Lower leg skin (tissue), 4 donors: ENCODE data around the gene ADGRG2. TPM values are rescaled to one million over a fixed set of nuclear protein-coding genes. Genes with fewer than 3 reads are reported as not detected.

Experiments used
- DNase-seq, 2 donors: peaks; one replicate each; pipeline ENCODE4 v3.0.0-alpha.2; 2019; ENCODE audit warnings: low spot score in 2 of 2
- H3K4me3 ChIP-seq: fragments of 200-600 bp; sonication (generic); 2 replicates; pipeline ENCODE4 v1.5.1; 2017; ENCODE audit warnings: mild to moderate bottlenecking, low read depth; ENCODE audit not compliant: poor library complexity, severe bottlenecking
- POLR2A ChIP-seq, 2 donors: fragments of 450-650 bp; IDR thresholded peaks; one replicate each; pipeline ENCODE4 v1.6.1; 2016 to 2017; ENCODE audit warnings: antibody characterized with exemption in 2 of 2, mild to moderate bottlenecking in 1 of 2, moderate library complexity in 1 of 2
- WGBS, 2 donors: methylation state at CpG; one replicate each; pipeline ENCODE4 v1.1.5; 2018; 5-methylcytosine and 5-hydroxymethylcytosine counted together
- intact Hi-C: fragments of 100-400 bp; cut with DNase I; formaldehyde crosslinking; loops from one replicate; pipeline ENCODE4 v1.15.0; 2023; ENCODE audit warnings: low total_unique reads
- total RNA-seq, 4 donors: library from RNA; depleted of rRNA; stranded (reverse); fragments of >200 nt; gene quantifications; one replicate each; pipeline ENCODE4 v1.1.0, GENCODE V29; 2016
- TF ChIP-seq, protein P1 (sequence below), 3 donors: fragments of 450-650 bp; IDR thresholded peaks; one replicate each; pipeline ENCODE4 v1.5.1; 2016; ENCODE audit warnings: antibody characterized with exemption in 3 of 3, mild to moderate bottlenecking in 3 of 3, moderate library complexity in 2 of 3

Gene ADGRG2
- total RNA-seq, 4 donors from 2014 or later, result 0.47 to 0.62 (median 0.56) TPM

DNA sequence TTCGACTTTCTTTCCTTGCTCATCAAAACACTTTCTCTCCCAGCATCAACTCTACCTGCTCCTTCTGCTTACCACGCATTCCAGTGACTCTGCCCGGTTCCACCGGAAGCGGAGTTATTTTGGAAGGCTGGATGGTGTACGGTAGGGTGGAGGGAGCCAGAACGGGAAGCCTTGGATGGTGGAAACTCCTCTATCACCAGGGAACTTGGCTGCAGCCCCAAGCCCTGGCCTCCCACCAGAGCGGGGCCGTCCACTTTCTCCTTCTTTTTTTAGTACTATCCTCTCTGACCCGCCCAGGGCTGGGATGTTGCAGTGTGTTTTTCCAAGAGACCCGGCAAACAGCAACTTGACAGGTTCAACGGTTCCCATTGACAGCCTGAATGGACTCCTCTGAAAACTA lies 27.6 kb downstream of the ADGRG2 start:
- TF ChIP-seq POLR2A (IDR thresholded peaks at IDR 0.05), result no peak
- TF ChIP-seq, protein P1, sequence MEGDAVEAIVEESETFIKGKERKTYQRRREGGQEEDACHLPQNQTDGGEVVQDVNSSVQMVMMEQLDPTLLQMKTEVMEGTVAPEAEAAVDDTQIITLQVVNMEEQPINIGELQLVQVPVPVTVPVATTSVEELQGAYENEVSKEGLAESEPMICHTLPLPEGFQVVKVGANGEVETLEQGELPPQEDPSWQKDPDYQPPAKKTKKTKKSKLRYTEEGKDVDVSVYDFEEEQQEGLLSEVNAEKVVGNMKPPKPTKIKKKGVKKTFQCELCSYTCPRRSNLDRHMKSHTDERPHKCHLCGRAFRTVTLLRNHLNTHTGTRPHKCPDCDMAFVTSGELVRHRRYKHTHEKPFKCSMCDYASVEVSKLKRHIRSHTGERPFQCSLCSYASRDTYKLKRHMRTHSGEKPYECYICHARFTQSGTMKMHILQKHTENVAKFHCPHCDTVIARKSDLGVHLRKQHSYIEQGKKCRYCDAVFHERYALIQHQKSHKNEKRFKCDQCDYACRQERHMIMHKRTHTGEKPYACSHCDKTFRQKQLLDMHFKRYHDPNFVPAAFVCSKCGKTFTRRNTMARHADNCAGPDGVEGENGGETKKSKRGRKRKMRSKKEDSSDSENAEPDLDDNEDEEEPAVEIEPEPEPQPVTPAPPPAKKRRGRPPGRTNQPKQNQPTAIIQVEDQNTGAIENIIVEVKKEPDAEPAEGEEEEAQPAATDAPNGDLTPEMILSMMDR (IDR thresholded peaks at IDR 0.05), result no peak
- intact Hi-C loops, result no loop called here
- no peak for DNase-seq
- WGBS, 2 donors, result 75 to 80% methylated on average over 12 of the region's 12 CpGs
- no peak overlapping the region for H3K4me3 ChIP-seq

DNA sequence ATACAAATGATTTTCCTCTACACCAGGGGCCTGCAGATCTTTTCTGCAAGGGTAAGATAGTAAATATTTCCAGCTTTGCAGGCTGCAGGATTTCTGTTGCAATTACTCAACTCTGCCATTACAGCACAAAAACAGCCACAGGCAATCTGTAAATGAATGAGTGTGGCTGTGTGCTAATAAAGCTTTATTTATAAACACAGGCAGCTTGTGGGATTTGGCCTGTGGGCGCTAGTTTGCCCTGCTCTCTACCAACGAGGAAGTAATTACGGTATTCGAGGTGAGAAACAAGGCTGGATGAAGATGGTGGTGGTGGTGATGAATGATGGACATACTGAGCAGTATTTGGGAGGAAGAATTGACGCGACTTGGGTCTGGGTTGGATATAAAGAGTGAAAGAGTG lies 30.7 kb downstream of the ADGRG2 start:
- intact Hi-C loops, result no loop called here
- H3K4me3 ChIP-seq, result no peak overlapping the region
- TF ChIP-seq POLR2A (IDR thresholded peaks at IDR 0.05), result no peak
- TF ChIP-seq, protein P1 (IDR thresholded peaks at IDR 0.05), result no peak
- DNase-seq, result no peak
- WGBS, 2 donors, result 87 to 90% methylated on average over 6 of the region's 6 CpGs

DNA sequence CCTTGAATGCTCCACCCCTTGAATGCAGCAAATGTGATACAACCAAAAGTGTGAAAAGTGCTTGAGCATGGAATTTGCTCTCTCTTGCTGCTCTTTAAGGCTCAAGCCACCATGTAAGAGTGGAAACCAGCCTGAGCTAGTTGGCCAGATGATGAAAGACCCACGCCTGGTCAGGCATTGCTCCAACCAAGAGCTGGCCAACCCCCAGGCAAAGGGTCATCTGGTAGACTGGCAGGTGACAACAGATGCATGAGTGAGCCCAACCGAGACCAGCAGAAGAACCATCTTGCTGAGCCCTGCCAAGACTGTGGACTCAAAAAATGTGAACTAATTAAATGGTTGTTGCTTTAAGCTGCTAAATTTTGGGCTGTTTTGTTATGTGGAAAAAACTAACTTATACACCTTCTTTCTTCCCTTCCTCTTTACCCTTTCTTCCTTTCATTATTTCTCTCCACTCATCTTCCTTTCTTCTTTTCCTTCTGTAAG lies 32.7 kb downstream of the ADGRG2 start:
- DNase-seq, result no peak
- intact Hi-C loops, result no loop called here
- WGBS, 2 donors, result 76 to 93% methylated on average over 2 of the region's 2 CpGs
- TF ChIP-seq, protein P1 (IDR thresholded peaks at IDR 0.05), result no peak
- no peak for TF ChIP-seq POLR2A (IDR thresholded peaks at IDR 0.05)
- no peak overlapping the region for H3K4me3 ChIP-seq

DNA sequence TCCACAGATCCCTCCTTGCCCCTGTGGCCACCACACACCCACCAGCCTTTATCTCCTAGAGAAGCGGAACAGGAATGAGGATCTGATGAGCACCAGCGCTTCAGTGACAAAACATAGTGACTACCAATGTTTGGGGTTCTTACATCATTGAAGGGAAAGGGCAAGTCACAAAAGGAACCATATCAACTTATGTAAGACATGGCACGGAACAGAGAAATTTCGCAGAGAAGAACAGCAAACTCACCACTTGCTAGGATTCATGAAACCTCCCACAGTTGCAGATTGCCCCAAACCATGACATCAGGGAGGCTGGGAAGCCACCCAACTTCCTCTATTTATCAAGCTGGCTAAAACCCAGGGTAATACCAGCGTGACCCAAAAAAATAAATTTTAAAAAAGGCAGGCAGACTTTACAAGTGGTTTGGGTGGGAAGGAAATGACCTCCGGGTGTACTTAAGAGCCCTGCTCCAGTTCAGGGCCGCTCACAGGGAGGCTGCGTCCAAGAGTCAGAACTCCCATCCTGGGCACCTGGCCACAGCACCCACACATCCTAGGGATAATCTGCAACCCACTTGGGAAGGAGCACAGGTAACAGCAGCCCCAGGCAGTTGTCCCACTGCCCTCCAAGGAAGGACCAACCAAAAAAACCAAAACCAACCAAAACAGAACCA lies 36.0 kb downstream of the ADGRG2 start:
- WGBS, 2 donors, result 82 to 84% methylated on average over 4 to 8 of the region's 8 CpGs
- DNase-seq, result no peak
- no peak overlapping the region for H3K4me3 ChIP-seq
- TF ChIP-seq POLR2A (IDR thresholded peaks at IDR 0.05), result no peak
- TF ChIP-seq, protein P1 (IDR thresholded peaks at IDR 0.05), result no peak
- intact Hi-C loops, result no loop called here

DNA sequence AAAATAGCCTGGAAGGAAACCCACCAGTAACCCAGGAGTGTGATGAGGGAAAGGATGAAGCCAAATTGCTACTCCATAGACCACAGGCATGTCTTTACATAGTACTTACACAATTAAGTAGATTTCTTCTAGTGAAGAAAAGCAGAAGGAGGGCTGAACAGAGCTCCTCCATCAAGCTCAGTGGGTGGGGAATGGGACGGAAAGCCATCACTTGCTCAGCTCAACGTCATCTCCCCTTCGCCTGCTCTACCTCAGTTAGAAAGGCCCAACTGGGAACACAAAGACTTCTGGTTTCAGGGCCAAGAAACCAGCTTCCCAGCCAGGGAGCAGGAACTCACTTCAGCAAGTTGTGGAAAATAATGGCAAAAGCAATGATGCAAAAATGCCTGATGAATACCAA lies 36.6 kb downstream of the ADGRG2 start:
- WGBS, 2 donors, result 86 to 100% methylated on average over 3 of the region's 3 CpGs
- TF ChIP-seq, protein P1 (IDR thresholded peaks at IDR 0.05), result no peak
- no peak for TF ChIP-seq POLR2A (IDR thresholded peaks at IDR 0.05)
- DNase-seq, result no peak
- H3K4me3 ChIP-seq, result no peak overlapping the region
- intact Hi-C loops, result no loop called here

DNA sequence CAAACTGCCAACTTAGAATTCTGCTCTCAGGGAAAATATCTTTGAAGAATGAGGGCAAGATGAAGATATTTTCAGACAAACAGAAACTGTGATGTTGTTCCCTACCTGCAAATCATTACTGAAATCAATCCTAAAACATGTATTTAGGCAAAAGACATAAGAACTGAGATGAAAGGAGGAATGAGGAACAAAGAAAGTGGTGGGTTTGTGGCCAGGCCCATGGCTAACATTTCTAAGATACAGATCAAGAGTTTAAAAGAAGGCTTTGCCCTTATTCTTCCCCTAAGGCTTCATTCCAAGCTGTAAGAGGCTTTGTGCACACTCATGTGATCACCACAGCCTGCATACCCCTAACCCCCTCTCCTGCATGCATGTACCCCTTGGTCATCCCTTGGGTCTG lies 46.5 kb downstream of the ADGRG2 start:
- H3K4me3 ChIP-seq, result no peak overlapping the region
- intact Hi-C loops, result no loop called here
- TF ChIP-seq POLR2A (IDR thresholded peaks at IDR 0.05), result no peak
- TF ChIP-seq, protein P1 (IDR thresholded peaks at IDR 0.05), result no peak
- no peak for DNase-seq
